HTERT RPE-1 (cell line): ENCODE results near the gene SLC66A3.

Experiments
- in situ Hi-C: fragments of 300-500 bp; cut with MboI; formaldehyde crosslinking; loops from 4 replicates; pipeline ENCODE4 v1.14.3; 2020; ENCODE audit warnings: low sequenced_read_pairs

The SLC66A3 gene

GRCh38 chr2:11155381-11156035, at the start of gene SLC66A3:
TSS of gene SLC66A3 (plus strand) at chr2:11155467. CDS start at chr2:11155547, 80 bp downstream.
- in situ Hi-C loops = no loop called here

GRCh38 chr2:11109002-11109401, 46.3 kb upstream of the SLC66A3 start:
- in situ Hi-C loops = no loop called here

GRCh38 chr2:11112870-11113428, 42.3 kb upstream of the SLC66A3 start:
- in situ Hi-C loops = no loop called here

DNA sequence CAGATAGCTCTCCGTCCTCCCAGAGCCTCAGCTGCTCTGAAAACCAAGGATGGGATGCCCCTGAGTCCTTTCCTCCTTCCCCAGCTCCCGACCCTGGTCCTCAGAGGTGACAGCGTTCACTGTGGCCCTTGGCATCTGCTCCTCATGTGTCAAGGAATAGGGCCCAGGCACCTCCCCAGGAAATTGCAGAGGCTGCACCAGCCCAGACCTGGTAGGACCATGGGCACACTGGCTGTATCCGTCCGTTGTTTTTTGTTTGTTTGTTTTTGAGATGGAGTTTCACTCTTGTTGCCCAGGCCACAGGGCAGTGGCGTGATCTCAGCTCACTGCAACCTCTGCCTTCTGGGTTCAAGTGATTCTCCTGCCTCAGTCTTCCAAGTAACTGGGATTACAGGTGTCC, 37.5 kb upstream of the SLC66A3 start:
- in situ Hi-C loops = no loop called here

DNA sequence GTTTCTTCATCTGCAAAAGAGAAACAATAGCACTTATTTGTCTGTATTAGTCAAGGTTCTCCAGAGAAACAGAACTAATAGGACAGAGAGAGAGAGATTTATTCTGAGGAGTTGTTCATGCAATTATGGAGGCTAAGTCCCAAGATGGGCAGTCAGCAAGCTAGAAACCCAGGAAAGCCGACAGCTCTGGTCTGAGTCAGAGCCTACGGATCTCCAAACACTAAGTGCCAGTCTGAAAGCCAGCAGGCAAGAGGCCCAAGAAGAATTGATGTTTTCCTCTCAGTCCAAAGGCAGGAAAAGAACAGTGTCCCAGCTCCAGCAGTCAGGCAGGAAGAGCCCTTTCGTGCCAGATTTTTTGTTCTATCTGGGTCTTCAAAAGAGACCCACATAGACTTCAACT, 36.5 kb upstream of the SLC66A3 start:
- in situ Hi-C loops = no loop called here

- in situ Hi-C loops = no loop called here
Measured at GRCh38 chr2:11121099-11121822, 34.0 kb upstream of the SLC66A3 start.

DNA sequence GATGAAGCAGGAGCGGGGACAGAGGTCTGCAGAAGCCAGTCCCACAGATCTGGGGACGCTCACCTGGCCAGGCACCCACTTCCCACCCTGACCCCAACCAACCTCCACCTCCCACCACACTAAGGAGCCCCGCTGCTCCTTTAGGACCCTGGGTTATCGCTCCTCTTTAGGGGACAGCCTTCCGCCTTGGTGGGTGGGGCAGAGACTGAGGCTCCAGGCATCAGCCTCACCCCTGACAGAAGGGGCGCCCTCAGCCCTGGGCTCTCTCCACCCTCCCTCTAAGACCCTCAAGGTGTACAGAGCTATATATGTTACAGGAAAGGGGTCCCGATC, 33.5 kb upstream of the SLC66A3 start:
- in situ Hi-C loops = no loop called here

GRCh38 chr2:11122380-11122779, 32.9 kb upstream of the SLC66A3 start:
- in situ Hi-C loops = no loop called here

DNA sequence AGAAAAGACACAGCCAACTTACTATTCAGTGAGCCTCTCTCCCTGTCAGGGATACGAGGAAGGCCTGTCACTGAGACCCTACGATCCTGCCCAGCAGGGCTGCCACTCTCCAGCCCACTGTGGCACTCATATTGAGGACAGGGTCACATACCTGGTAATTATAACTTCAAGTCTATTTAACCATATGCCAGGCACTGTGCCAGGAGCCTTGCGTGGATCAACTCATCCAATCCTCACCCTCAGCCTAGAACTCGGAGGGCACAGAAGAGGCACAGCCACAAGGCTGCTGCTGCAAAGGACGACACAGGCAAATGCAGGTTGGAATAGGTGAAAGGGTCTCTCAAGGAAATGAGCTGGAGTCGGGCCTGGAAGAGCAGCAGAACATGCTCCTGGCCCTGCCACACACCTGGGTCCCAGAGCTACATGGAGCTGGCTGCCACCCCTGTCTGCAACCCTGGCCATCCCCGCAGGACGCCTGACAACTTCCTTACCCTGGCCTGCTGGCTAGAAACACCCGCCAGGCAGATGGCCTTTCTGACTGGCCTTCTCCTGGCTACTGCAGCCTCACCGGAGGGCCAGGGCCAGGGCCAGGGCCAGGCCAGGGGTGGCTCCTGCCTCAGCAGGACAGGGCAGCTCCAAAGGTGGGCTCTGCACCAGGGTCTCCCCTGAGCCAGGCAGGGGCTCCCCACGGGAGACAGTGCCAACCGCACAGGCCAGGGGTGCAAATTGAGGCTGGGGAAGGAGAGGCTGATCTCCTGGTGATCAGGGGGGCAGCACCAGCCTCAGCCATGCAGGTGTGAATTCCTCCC, 32.1 kb upstream of the SLC66A3 start:
- in situ Hi-C loops = no loop called here

- in situ Hi-C loops = no loop called here
Measured at GRCh38 chr2:11123856-11124759, 31.2 kb upstream of the SLC66A3 start.

GRCh38 chr2:11124760-11125068, 30.6 kb upstream of the SLC66A3 start:
- in situ Hi-C loops = no loop called here

DNA sequence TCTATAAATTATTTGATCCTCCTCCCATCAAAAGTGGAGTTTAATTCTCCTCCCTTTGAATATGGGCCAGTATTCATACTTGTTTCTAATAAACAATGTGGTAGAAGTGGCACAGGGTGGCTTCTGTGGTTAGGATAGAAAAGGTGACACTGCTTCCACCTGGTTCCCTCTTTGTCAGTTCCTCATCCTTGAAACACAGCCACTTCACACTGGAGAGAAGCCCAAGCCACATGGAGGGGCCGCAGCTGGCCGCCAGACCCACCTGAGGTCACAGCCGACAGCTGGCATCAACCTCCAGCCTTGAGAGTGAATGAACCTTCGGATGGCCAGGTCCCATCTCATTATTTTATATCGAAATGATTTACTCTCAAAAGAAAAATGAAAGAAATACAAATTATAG, 27.5 kb upstream of the SLC66A3 start:
- in situ Hi-C loops = no loop called here

DNA sequence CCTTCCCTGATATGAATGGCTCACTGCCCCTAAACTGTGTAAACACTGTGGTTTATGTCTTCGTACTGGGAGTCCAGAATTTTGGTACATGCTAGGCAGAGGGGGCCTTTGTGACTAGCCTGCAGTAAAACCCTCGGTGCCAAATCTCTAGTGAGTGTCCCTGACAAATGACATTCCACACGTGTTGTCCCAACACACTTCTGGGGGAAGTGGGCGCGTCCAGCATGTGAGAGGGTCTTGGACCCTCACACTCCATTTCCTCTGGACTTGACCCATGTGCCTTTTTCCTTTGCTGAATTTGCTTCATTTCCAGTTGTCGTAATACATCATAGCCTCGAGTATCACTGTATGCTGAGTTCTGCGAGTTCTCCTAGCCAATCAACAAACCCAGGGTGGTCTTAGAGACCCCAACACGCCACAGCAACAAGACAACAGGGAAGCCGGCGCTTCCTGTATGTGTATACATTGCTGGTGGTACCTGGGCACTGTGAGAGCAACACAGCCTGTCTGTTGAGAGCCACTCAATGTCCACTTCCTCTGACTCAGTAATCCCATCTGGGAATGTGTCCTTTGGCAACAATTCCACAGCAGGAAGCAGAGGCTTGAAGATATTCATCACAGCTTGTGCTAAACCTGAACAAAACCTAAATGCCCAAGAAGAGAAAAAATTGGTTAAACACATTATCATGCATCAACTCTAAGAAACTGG, 26.9 kb upstream of the SLC66A3 start:
- in situ Hi-C loops = no loop called here

- in situ Hi-C loops = no loop called here
Measured at GRCh38 chr2:11129598-11130449, 25.4 kb upstream of the SLC66A3 start.

GRCh38 chr2:11131166-11131920, 23.9 kb upstream of the SLC66A3 start:
- in situ Hi-C loops = no loop called here

DNA sequence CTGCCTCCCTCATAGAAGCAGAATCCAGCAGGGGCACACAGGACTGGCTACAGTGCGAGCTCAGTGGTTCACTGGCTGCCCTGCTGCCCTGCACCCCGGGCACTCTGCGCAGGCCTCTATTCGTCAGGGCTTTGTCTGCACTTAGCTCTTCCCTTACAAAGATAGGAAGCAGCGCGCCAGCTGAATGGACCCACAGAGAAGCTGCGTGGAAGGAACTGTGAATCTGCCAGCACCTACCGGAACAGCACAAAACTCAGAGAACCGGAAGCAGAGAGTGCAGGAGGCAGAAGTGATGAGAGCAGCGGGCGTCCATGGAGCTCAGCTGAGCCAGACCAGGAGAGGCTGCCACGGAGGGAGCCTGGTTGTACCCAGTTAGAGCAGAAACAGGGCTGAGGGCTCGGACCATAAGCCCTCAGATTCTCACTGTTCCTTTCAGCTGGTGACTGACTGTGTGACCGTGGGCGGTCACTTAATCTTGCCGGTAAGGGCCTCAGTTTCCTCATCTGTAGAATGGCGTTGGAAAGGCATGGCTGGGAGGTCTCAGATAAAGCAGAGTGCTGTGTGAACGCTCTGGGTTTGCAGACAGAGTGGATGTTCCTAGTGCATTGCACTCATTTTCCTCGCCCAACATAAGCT, 23.1 kb upstream of the SLC66A3 start:
- in situ Hi-C loops = no loop called here

DNA sequence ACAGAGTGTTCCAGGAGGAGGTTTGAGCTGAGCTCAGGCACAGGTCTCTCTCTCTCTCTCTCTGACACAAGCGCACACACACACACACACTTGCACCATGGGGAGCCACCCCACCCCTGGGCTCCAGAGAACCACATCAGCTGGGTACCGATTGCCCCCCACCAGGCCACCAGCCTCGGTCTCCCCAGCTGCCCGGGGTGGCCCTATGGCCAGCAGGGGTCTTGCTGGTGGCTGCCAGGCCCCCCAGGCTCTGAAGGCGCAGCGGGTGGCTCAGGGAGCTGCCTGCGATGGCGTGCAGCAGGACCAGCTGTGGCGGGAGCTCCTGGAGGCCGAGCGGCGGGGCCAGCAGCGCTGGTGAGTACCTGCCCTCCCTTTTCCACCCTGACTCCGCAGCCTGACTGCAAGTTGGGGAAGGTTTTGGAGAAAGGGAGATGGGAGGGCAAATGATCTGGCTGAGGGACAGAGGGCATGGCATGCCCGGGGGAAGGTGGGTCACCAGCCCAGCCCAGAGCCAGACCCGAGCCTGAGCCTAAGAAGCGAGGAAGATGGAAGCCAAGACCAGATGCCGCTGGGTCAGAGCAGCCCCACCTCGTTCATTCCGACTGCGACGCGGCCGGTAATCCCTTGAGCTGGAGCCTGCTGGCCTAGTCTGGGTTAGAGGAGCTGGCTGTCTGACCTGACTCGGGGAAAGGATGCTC, 21.9 kb upstream of the SLC66A3 start:
- in situ Hi-C loops = no loop called here
